WTC11 (cell line): ENCODE results near the gene ATPAF1. TPM values are rescaled to one million over a fixed set of nuclear protein-coding genes. Genes with fewer than 3 reads are reported as not detected.

Experiments used
- ATAC-seq: fragments of 200-7000 bp; cut with Tn5 transposase; 2 replicates; pipeline ENCODE4 v1.10.0; 2021; ENCODE audit warnings: mild to moderate bottlenecking, moderate library complexity
- CTCF ChIA-PET: fragments of 300-600 bp; sonication (Branson Sonifier 250); formaldehyde crosslinking; loops from one replicate; lab custom pipeline; 2021; ENCODE audit warnings: antibody characterized with exemption; lab: Charles Lee
- POLR2A ChIA-PET: fragments of 350-600 bp; sonication (Branson Sonifier 250); formaldehyde crosslinking; loops from one replicate; lab custom pipeline; 2021; ENCODE audit warnings: antibody characterized with exemption; lab: Charles Lee
- DNase-seq: peaks from one replicate; pipeline ENCODE4 v3.0.0; 2021; ENCODE audit warnings: low spot score
- H3K27ac Mint-ChIP-seq: 2 replicates; pipeline ENCODE4 v1.8.0; 2021; ENCODE audit warnings: mixed read lengths
- H3K27me3 Mint-ChIP-seq: 2 replicates; pipeline ENCODE4 v1.8.0; 2021; ENCODE audit warnings: low read depth, mild to moderate bottlenecking, moderate library complexity, mixed read lengths
- H3K36me3 Mint-ChIP-seq: 2 replicates; pipeline ENCODE4 v1.8.0; 2021; ENCODE audit warnings: mixed read lengths
- H3K4me1 Mint-ChIP-seq: 2 replicates; pipeline ENCODE4 v1.8.0; 2022; ENCODE audit warnings: mixed read lengths
- H3K4me3 Mint-ChIP-seq: 2 replicates; pipeline ENCODE4 v1.8.0; 2021; ENCODE audit warnings: mild to moderate bottlenecking, moderate library complexity, mixed read lengths
- H3K9me3 Mint-ChIP-seq: 2 replicates; pipeline ENCODE4 v1.8.0; 2021; ENCODE audit warnings: mixed read lengths
- CREB1 ChIP-seq: sonication (generic); formaldehyde crosslinking; IDR thresholded peaks from 2 replicates; pipeline ENCODE4 v1.8.0; 2023; ENCODE audit warnings: mild to moderate bottlenecking, missing genetic modification reagents
- ELF4 ChIP-seq: sonication (generic); formaldehyde crosslinking; IDR thresholded peaks from 2 replicates; pipeline ENCODE4 v1.8.1; 2022; ENCODE audit warnings: low read depth, mild to moderate bottlenecking, moderate library complexity, missing genetic modification reagents
- GABPB1 ChIP-seq: sonication (generic); formaldehyde crosslinking; IDR thresholded peaks from 2 replicates; pipeline ENCODE4 v1.8.1; 2023; ENCODE audit warnings: mild to moderate bottlenecking, missing genetic modification reagents
- GTF2I ChIP-seq: fragments of 250-450 bp; sonication (Bioruptor Pico); conservative IDR thresholded peaks from 2 replicates; pipeline ENCODE4 v1.4.0; 2021; ENCODE audit warnings: mild to moderate bottlenecking
- MXD4 ChIP-seq: fragments of 250-450 bp; sonication (Bioruptor Pico); IDR thresholded peaks from 2 replicates; pipeline ENCODE4 v1.8.0; 2021; ENCODE audit warnings: mild to moderate bottlenecking, moderate library complexity, borderline replicate concordance
- NR3C1 ChIP-seq: sonication (generic); formaldehyde crosslinking; conservative IDR thresholded peaks from 2 replicates; pipeline ENCODE4 v1.8.1; 2023; ENCODE audit warnings: low read depth, mild to moderate bottlenecking, missing genetic modification reagents
- TP53 ChIP-seq: sonication (generic); formaldehyde crosslinking; IDR thresholded peaks from 2 replicates; pipeline ENCODE4 v1.8.1; 2023; ENCODE audit warnings: mild to moderate bottlenecking, missing genetic modification reagents
- ZBTB21 ChIP-seq: sonication (generic); formaldehyde crosslinking; IDR thresholded peaks from 2 replicates; pipeline ENCODE4 v1.8.1; 2023; ENCODE audit warnings: mild to moderate bottlenecking, missing genetic modification reagents, borderline replicate concordance
- ZNF671 ChIP-seq: fragments of 250-450 bp; sonication (Bioruptor Pico); IDR thresholded peaks from 2 replicates; pipeline ENCODE4 v1.8.0; 2021; ENCODE audit warnings: mild to moderate bottlenecking
- total RNA-seq: library from RNA; stranded (reverse); gene quantifications from 3 replicates; pipeline ENCODE4 v1.2.3, GENCODE V29; 2021
- TF ChIP-seq, protein P1 (sequence below): sonication (generic); formaldehyde crosslinking; conservative IDR thresholded peaks from 2 replicates; pipeline ENCODE4 v1.8.1; 2023; ENCODE audit warnings: mild to moderate bottlenecking, low read depth, missing genetic modification reagents, moderate library complexity
- TF ChIP-seq, protein P2 (sequence below): fragments of 250-450 bp; sonication (Bioruptor Pico); IDR thresholded peaks from 2 replicates; pipeline ENCODE4 v1.9.0; 2021; ENCODE audit warnings: moderate library complexity, mild to moderate bottlenecking, inconsistent platforms, borderline replicate concordance
- TF ChIP-seq, protein P3 (sequence below): fragments of 250-450 bp; sonication (Bioruptor Pico); IDR thresholded peaks from 2 replicates; pipeline ENCODE4 v1.8.0; 2021; ENCODE audit warnings: mild to moderate bottlenecking
- TF ChIP-seq, protein P4 (sequence below): sonication (generic); formaldehyde crosslinking; IDR thresholded peaks from 2 replicates; pipeline ENCODE4 v1.8.0; 2022; ENCODE audit warnings: mild to moderate bottlenecking, missing genetic modification reagents
- TF ChIP-seq, protein P5 (sequence below): fragments of 250-450 bp; sonication (Bioruptor Pico); IDR thresholded peaks from 2 replicates; pipeline ENCODE4 v1.9.0; 2021; ENCODE audit warnings: mild to moderate bottlenecking
- TF ChIP-seq, protein P6 (sequence below): sonication (generic); formaldehyde crosslinking; IDR thresholded peaks from 2 replicates; pipeline ENCODE4 v1.8.1; 2023; ENCODE audit warnings: mild to moderate bottlenecking, missing genetic modification reagents

ATPAF1 gene
- total RNA-seq, 1 experiment from 2014 or later: 35.7 TPM

DNA sequence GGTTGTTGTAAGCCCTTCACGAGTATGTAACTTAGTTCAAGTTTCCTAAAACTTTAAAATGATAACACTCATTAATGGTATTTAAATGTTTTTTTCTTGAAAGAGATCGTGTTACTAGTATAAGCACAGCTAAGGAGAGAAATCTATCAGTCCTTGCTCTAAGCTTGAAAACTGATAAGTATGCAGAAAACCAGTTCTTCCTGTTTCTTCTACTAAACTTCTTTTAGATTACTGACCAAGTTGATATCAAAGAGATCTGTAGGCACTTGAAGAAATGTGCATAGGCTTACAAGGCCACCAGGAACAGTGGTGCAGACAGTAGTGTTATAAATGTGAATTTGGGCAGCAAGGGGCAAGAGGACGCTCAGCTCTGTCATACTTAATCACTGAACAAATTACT is 46.8 kb upstream of the ATPAF1 start (continued):
- TF ChIP-seq CREB1 (CRISPR knock-in tag): no peak

DNA sequence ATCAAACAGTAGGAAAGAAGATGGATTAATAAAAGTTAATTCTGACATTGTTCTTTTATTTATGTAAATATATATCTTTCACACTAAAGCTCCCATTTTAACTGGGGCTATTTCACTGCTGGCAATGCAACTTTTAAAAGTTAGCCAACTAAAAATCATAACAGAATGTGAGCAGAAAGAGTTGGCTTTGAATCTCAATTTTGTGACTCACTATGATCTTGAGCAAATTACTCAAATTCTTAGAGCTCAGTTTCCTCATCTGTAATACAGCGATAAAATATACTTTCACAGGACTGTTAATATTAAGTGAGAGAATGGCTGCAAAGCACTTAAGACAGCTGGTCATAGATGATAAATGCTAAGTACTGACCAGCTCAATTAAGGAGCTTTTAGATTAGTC is 40.0 kb upstream of the ATPAF1 start:
- Mint-ChIP-seq H3K4me3 (no peak overlapping the region), H3K4me1 (no peaks in the 10 kb centered on the region), H3K27ac (no peak overlapping the region), H3K27me3 (no peaks in the 10 kb centered on the region), H3K9me3 (no peaks in the 10 kb centered on the region)
- CTCF ChIA-PET: interaction anchor here (1.2 to 1.4 kb wide), 2 partner anchors 17 to 86 kb away, joined by 3 read pairs; no protein-coding TSS in a partner anchor
- DNase-seq (no peak), ATAC-seq (no peak)
- POLR2A ChIA-PET: no interaction called here
- TF ChIP-seq ZNF671 (CRISPR knock-in tag) (no peak), TP53 (CRISPR knock-in tag) (no peak), ZBTB21 (CRISPR knock-in tag) (no peak), CREB1 (CRISPR knock-in tag) (no peak), GABPB1 (no peak), ELF4 (CRISPR knock-in tag) (no peak)
- TF ChIP-seq, protein P1, sequence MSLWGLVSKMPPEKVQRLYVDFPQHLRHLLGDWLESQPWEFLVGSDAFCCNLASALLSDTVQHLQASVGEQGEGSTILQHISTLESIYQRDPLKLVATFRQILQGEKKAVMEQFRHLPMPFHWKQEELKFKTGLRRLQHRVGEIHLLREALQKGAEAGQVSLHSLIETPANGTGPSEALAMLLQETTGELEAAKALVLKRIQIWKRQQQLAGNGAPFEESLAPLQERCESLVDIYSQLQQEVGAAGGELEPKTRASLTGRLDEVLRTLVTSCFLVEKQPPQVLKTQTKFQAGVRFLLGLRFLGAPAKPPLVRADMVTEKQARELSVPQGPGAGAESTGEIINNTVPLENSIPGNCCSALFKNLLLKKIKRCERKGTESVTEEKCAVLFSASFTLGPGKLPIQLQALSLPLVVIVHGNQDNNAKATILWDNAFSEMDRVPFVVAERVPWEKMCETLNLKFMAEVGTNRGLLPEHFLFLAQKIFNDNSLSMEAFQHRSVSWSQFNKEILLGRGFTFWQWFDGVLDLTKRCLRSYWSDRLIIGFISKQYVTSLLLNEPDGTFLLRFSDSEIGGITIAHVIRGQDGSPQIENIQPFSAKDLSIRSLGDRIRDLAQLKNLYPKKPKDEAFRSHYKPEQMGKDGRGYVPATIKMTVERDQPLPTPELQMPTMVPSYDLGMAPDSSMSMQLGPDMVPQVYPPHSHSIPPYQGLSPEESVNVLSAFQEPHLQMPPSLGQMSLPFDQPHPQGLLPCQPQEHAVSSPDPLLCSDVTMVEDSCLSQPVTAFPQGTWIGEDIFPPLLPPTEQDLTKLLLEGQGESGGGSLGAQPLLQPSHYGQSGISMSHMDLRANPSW: no peak
- TF ChIP-seq, protein P2, sequence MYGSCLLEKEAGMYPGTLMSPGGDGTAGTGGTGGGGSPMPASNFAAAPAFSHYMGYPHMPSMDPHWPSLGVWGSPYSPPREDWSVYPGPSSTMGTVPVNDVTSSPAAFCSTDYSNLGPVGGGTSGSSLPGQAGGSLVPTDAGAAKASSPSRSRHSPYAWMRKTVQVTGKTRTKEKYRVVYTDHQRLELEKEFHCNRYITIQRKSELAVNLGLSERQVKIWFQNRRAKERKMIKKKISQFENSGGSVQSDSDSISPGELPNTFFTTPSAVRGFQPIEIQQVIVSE (CRISPR knock-in tag): no peak
- TF ChIP-seq, protein P3, sequence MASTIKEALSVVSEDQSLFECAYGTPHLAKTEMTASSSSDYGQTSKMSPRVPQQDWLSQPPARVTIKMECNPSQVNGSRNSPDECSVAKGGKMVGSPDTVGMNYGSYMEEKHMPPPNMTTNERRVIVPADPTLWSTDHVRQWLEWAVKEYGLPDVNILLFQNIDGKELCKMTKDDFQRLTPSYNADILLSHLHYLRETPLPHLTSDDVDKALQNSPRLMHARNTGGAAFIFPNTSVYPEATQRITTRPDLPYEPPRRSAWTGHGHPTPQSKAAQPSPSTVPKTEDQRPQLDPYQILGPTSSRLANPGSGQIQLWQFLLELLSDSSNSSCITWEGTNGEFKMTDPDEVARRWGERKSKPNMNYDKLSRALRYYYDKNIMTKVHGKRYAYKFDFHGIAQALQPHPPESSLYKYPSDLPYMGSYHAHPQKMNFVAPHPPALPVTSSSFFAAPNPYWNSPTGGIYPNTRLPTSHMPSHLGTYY (CRISPR knock-in tag): no peak
- TF ChIP-seq, protein P4, sequence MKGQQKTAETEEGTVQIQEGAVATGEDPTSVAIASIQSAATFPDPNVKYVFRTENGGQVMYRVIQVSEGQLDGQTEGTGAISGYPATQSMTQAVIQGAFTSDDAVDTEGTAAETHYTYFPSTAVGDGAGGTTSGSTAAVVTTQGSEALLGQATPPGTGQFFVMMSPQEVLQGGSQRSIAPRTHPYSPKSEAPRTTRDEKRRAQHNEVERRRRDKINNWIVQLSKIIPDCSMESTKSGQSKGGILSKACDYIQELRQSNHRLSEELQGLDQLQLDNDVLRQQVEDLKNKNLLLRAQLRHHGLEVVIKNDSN (CRISPR knock-in tag): no peak
- TF ChIP-seq, protein P5, sequence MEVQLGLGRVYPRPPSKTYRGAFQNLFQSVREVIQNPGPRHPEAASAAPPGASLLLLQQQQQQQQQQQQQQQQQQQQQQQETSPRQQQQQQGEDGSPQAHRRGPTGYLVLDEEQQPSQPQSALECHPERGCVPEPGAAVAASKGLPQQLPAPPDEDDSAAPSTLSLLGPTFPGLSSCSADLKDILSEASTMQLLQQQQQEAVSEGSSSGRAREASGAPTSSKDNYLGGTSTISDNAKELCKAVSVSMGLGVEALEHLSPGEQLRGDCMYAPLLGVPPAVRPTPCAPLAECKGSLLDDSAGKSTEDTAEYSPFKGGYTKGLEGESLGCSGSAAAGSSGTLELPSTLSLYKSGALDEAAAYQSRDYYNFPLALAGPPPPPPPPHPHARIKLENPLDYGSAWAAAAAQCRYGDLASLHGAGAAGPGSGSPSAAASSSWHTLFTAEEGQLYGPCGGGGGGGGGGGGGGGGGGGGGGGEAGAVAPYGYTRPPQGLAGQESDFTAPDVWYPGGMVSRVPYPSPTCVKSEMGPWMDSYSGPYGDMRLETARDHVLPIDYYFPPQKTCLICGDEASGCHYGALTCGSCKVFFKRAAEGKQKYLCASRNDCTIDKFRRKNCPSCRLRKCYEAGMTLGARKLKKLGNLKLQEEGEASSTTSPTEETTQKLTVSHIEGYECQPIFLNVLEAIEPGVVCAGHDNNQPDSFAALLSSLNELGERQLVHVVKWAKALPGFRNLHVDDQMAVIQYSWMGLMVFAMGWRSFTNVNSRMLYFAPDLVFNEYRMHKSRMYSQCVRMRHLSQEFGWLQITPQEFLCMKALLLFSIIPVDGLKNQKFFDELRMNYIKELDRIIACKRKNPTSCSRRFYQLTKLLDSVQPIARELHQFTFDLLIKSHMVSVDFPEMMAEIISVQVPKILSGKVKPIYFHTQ (CRISPR knock-in tag): no peak
- TF ChIP-seq, all 79 proteins: peak for 0
- H3K36me3 Mint-ChIP-seq: peaks cover 50% of the 10 kb centered on the region

DNA sequence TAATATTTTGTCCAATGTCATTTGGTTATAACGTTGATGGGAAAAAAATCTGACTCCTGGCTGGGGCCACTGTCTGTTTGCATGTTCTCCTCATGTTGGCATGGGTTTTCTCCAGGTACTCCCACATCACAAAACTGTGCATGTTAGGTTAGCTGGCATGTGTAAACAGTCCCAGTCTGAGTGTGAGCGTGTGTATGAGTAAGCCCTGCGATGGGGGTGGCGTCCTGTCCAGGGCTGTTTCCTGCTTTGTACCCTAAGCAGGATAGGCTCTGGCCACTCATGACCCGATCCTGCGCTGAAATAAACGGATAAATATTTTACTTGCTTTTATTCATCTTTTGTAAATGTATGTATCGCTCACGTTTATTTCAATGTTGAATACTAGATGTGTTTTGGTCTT is 37.2 kb upstream of the ATPAF1 start:
- CTCF ChIA-PET: no interaction called here
- Mint-ChIP-seq H3K27ac (no peak overlapping the region), H3K27me3 (no peaks in the 10 kb centered on the region), H3K9me3 (no peaks in the 10 kb centered on the region), H3K4me3 (no peak overlapping the region), H3K4me1 (no peaks in the 10 kb centered on the region), H3K36me3 (peaks cover 44% of the 10 kb centered on the region)
- POLR2A ChIA-PET: no interaction called here
- DNase-seq: no peak
- no peak for ATAC-seq
- TF ChIP-seq, protein P6, sequence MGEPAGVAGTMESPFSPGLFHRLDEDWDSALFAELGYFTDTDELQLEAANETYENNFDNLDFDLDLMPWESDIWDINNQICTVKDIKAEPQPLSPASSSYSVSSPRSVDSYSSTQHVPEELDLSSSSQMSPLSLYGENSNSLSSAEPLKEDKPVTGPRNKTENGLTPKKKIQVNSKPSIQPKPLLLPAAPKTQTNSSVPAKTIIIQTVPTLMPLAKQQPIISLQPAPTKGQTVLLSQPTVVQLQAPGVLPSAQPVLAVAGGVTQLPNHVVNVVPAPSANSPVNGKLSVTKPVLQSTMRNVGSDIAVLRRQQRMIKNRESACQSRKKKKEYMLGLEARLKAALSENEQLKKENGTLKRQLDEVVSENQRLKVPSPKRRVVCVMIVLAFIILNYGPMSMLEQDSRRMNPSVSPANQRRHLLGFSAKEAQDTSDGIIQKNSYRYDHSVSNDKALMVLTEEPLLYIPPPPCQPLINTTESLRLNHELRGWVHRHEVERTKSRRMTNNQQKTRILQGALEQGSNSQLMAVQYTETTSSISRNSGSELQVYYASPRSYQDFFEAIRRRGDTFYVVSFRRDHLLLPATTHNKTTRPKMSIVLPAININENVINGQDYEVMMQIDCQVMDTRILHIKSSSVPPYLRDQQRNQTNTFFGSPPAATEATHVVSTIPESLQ (CRISPR knock-in tag): no peak
- TF ChIP-seq NR3C1 (CRISPR knock-in tag) (no peak), GTF2I (CRISPR knock-in tag) (no peak), MXD4 (CRISPR knock-in tag) (no peak)
